Peyer's patch (tissue), 4 donors: ENCODE results near the gene SETD1B.
A peak's percentile ranks its signal among the peaks of the same experiment; 100 is the strongest.

Experiments used
- CTCF ChIP-seq, 6 experiments: fragments of 450-650 bp in 4 of 6; fragments of 200-600 bp in 2 of 6; sonication (generic) in 1 of 6; IDR thresholded peaks; one replicate each; pipeline ENCODE4 v1.5.1; 2017 to 2019; ENCODE audit warnings: antibody characterized with exemption in 6 of 6, mild to moderate bottlenecking in 3 of 6, moderate library complexity in 1 of 6
- POLR2A ChIP-seq, 2 donors: fragments of 450-650 bp; IDR thresholded peaks; one replicate each; pipeline ENCODE4 v1.5.1; 2017; ENCODE audit warnings: antibody characterized with exemption in 2 of 2, mild to moderate bottlenecking in 2 of 2, moderate library complexity in 2 of 2

GRCh38 chr12:121773011-121773777, 30.6 kb upstream of the SETD1B start:
- peak; percentile 81 to 95 (median 90) for TF ChIP-seq CTCF (IDR thresholded peaks at IDR 0.05)
- peak in 1 of 2 donors; percentile 7 for TF ChIP-seq POLR2A (IDR thresholded peaks at IDR 0.05)
